Fibroblast of the aortic adventitia (primary cell): ENCODE measurements around the gene NELFCD. TPM values are rescaled to one million over a fixed set of nuclear protein-coding genes. Genes with fewer than 3 reads are reported as not detected.
"Not testable (repeated sequence)": the region's sequence is repeated elsewhere in the genome, so short reads cannot be mapped to it uniquely, and the experiment has no call there.

Experiments
- DNase-seq: peaks from one replicate; pipeline ENCODE4 v3.0.0-alpha.2; 2010; ENCODE audit warnings: low read depth
- H3K4me3 ChIP-seq: 2 replicates; pipeline ENCODE4 v1.5.1; 2011; ENCODE audit warnings: low read depth, mild to moderate bottlenecking, control low read depth, low read length, moderate library complexity
- total RNA-seq: library from RNA; depleted of rRNA; stranded (reverse); fragments of >200 nt; gene quantifications from 2 replicates; pipeline ENCODE4 v1.2.3, GENCODE V29; 2012; ENCODE audit warnings: low replicate concordance
- TF ChIP-seq, protein P1 (sequence below): IDR thresholded peaks from 2 replicates; pipeline ENCODE4 v1.5.1; 2011; ENCODE audit warnings: mild to moderate bottlenecking, low read length, control low read depth, inconsistent platforms; ENCODE audit not compliant: insufficient read depth

The NELFCD gene
- total RNA-seq, 1 donor = 46.1 TPM

- TF ChIP-seq, protein P1, sequence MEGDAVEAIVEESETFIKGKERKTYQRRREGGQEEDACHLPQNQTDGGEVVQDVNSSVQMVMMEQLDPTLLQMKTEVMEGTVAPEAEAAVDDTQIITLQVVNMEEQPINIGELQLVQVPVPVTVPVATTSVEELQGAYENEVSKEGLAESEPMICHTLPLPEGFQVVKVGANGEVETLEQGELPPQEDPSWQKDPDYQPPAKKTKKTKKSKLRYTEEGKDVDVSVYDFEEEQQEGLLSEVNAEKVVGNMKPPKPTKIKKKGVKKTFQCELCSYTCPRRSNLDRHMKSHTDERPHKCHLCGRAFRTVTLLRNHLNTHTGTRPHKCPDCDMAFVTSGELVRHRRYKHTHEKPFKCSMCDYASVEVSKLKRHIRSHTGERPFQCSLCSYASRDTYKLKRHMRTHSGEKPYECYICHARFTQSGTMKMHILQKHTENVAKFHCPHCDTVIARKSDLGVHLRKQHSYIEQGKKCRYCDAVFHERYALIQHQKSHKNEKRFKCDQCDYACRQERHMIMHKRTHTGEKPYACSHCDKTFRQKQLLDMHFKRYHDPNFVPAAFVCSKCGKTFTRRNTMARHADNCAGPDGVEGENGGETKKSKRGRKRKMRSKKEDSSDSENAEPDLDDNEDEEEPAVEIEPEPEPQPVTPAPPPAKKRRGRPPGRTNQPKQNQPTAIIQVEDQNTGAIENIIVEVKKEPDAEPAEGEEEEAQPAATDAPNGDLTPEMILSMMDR = peak; percentile 43
- no peak for DNase-seq
- peak overlapping the region; percentile 75 for H3K4me3 ChIP-seq
Observed at GRCh38 chr20:59032713-59033059, 51.6 kb downstream of the NELFCD start.

DNA sequence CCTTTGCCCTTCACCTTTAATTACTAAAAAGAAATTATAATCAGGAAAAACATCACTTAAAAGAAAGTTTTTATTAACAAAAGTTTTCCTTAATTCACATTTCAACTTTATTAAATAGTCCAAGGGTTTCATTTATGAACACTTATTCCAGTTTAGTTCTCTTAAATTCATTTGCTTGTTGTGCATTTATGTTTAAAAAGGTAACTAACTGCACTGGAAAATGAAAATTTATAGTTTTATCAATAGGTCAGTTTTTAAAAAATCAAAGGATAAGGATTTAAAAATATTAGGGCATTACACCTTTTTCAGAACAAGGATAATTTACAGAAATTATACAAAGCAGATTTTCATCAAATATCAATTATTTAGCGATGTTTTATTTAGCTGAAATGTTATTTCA lies 52.0 kb downstream of the NELFCD start:
- peak overlapping the region; percentile 75 for H3K4me3 ChIP-seq
- TF ChIP-seq, protein P1 = no peak
- DNase-seq = no peak

DNA sequence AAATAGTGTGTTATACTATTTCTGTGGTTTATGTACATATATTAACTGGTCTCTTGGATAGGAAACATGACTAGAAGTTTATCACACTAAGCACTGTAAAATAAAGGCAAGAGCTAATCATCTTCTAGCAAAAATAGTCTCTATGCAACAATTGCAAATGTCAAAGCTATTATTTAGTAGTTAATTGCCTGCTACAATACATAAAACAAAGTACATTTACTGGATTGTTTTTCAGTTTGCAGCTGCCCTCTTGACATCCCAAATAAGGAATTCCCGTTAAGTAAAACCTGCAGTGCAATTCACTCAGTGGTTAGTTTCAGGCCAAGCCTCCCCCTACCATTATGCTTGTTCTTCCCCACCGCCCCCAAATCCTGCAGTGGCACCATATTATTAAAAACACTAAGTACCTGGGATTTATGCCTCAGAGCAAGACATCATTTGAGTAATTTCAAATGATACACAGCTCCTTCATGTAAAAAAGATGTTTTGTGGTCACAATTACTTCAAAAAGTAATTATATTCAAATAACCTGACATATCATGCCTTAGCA lies 52.6 kb downstream of the NELFCD start:
- DNase-seq = no peak
- H3K4me3 ChIP-seq = no peak overlapping the region
- TF ChIP-seq, protein P1 = no peak

- no peak overlapping the region for H3K4me3 ChIP-seq
- TF ChIP-seq, protein P1 = no peak
- DNase-seq = no peak
Observed at GRCh38 chr20:59035381-59035780, 54.3 kb downstream of the NELFCD start.

GRCh38 chr20:59037386-59037785 lies 56.3 kb downstream of the NELFCD start:
- no peak overlapping the region for H3K4me3 ChIP-seq
- no peak for DNase-seq
- TF ChIP-seq, protein P1 = no peak

DNA sequence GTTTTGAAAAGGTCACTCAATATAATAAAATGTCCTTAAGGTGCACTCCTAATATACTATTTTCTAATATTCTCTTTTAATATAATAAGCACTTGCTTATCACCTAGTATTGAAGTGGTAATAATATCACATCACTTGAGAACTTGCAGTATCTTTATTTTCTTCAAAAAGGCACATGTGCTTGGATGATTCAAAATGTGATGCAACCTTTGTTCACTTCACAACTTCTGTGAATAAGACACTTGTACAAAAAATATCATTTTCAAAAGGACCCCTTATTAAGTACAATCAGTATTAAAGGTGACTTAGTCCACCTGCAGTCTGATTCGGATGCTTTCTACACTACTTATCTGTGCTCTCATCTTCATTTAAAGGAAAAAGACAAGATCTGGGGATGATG lies 58.2 kb downstream of the NELFCD start:
- no peak overlapping the region for H3K4me3 ChIP-seq
- DNase-seq = peak; percentile 51
- TF ChIP-seq, protein P1 = no peak

- DNase-seq = no peak
- peak overlapping the region; percentile 6 for H3K4me3 ChIP-seq
- TF ChIP-seq, protein P1 = no peak
Observed at GRCh38 chr20:59040667-59041066, 59.6 kb downstream of the NELFCD start.

- peak overlapping the region; percentile 84 for H3K4me3 ChIP-seq
- not testable (repeated sequence) for DNase-seq
Observed at GRCh38 chr20:59041487-59041886, 60.4 kb downstream of the NELFCD start.
